ENCODE results near the gene RAB36.

Gene RAB36

DNA sequence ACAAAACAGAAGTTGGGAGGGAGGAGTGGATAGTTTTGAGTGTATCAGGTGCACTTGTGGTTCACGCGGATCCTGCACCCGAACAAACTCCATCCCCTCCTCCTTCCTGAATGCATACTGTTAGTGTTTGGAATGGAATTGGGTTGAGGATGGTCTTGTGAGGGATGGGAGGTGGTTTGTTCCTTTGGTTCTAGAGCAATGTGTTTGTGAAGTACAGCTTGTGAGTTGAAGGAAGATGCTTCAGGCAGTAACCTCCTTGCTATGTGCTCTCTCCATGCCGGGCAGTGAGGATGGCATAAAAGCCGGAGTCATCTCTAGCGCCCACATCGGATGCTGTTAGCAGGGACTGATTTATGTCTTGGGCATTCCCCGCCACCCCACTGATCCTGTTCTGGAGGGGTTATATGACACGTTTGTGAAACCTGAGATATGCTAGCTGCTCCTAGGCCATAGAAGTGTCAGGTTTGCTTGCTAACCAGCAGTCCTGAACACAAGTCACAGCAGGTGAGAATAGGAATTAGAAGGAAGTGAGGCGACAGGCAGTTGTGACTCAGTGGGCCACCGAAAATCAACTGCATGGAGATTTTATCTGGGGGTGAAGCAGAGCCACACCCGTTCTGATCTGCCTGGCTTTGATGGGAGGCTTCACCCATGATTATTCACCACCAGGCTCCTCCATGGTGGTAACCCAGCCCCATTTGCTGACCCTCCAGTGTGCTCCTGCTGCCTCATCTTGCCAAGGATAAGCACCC is 37.2 kb downstream of the RAB36 start:
- no peak for DNase-seq (ENCODE audit: low spot score)

DNA sequence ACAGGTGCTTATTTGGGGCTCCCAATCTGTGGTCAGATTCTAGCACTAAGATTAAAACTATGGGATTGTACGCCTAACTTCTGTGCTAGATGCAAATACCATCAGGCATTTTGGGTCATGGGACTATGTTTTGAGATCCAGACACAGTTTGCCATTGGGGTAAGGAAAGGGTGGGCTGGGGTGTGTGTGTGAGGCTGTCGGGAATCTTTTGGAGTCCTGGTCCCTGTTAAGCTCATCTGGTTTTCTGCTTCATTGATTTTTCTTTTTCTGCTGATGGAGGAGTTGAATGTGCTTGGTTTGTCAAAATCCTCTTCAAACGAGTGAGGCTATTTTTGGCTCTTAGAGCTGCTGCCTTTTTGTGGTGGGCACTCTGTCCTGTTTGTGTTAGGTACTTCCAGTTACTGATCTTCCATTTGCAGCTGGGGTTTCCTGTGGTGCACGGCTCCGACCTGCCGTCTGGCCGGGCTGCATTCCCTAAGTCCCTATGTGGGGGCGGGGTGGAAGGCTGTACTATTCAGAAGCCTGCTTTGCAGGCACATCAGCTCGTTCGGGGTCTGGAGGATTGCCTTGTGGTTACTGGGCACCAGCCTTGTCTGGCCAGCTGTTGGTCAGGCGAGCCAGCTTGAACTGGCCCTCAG is 37.9 kb downstream of the RAB36 start:
- DNase-seq (ENCODE audit: low spot score): no peak

DNA sequence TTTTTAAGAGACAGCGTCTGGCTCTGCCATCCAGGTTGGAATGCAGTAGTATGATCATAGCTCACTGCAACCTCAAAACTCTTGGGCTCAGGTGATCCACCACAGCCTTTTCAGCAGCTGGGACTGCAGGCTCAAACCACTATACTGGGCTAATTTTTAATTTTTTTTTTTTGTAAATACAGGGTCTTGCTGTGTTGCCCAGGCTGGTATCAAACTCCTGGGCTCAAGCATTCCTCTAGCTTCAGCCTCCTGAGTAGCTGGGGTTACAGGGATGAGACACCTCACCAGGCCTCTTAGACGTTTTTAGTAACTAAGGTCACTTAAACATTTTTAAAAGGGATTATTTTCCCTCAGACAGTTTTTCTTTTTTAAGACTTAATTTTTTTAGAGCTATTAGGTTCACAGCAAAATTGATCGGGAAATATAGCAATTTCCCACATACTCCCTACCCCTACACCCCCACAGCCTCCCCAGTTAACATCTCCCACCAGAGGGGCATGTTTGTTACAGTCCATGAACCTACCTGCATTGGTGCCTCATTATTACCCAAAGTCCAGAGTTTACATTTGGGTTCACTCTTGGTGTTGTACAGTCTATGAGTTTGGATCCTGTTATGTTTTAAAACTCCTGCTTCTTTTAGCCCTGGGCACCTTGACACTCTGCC is 39.0 kb downstream of the RAB36 start:
- no peak for DNase-seq (ENCODE audit: low spot score)

DNA sequence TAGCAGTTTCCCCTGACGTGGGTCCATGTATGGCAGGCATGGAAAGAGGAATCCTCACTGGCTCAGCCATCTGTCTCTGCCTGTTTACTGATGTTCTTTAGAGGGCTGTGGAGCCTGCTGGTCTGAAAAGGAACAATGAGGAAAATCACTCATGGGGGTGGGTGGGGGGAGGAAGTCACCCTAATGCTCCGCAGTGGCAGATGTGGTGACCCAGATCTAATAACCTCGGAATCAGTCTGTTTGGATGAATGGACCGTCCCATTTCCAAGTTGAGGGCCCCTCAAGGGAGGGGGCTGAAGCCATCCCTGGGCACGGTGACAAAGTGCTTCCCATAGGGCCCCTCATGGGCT is 39.5 kb downstream of the RAB36 start:
- no peak for DNase-seq (ENCODE audit: low spot score)

DNA sequence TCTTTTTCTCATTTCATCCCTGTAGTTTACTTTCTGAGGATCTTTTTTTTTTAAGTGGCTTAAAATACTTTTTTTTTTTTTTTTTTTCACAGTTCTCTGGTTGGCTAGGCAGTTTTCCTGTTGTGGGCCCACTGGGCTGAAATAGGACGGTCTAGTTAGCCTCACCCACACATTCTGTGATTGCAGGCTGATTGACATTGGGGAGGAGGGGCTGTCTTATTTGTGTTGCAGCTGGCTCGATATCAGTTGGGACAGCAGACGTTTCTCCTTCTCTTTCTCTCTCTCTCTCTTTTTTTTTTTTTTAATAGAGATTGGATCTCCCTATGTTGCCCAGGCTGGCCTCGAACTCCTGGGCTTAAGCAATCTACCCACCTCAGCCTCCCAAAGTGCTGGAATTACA is 41.9 kb downstream of the RAB36 start:
- no peak for DNase-seq (ENCODE audit: low spot score)

DNA sequence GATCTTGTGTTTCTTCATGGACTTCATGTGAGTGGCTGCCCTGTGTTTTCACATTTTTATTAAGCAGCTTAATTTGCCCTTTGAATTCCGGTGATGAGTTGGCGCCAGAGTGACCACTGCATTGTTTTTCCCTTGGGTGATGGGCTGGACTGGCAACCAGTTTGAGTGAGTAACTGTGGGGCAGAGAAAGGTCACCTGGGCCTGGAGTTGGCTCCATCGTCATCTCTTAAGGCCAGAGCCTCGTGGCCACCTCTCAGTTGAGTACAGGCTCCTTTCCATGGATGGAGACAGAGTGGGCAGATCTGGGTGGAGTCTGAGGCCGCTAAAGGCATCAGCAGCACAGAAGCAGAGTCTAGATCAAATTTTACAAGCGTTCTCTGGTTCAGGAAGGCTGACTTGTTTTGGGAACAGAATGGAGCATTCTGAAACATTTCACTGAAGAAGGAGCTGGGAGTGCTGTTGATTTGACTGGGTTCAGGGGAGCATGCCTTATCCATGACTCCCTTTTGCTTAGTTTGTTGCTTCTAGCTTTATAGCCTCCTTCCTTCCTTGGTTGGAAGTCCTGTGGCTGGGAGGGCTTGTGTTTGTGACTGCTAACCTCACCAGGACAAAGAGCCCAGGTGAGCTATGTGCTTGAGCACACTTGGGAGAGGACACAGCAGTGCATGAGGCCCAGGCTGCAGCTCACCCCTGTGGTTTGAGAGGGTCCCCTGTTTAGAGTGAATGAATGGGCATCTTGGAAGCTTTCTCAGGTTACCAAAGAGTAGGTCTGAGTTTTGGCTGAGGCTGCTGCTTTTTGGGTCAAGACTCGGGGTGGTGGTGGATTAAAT is 42.8 kb downstream of the RAB36 start:
- DNase-seq (ENCODE audit: low spot score): no peak

DNA sequence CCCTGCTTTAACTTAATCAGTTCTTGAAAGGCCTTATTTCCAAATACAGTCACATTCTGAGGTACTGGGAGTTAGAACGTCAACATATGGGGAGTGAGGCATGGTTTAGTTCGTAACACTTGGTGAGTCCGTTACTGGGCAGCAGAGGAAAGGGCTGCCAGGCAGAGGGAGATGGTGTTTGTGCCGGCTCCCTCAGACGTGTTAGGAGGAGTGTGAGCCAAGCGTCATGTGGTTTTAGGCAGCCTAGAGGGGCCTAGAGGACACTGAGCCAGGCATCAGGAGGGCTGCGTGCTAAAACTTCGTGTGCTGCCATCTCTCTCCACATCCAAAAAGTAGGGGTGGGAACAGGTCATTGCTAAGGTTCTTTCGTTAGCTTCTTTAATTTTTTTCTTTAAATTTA is 45.2 kb downstream of the RAB36 start:
- no peak for DNase-seq (ENCODE audit: low spot score)

DNA sequence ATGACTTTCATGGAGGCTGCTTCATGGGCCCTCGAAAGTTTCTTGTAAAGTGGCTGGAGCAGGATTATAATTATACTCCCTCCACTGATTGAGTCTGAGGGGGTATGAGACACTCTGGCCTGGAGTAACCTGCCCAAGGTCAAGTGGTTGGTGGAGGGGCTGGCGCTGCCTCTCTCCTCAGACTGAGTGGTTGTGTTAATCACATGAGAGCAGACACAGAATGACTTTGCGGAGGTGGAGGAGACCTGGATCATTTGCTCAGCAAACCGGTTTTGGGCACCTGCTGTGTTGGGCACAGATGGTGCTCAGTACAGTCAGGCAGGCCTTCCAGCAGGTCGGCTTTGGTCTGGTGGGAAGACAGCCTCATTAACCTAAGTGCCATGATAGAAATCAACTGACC is 46.9 kb downstream of the RAB36 start:
- no peak for DNase-seq (ENCODE audit: low spot score)

DNA sequence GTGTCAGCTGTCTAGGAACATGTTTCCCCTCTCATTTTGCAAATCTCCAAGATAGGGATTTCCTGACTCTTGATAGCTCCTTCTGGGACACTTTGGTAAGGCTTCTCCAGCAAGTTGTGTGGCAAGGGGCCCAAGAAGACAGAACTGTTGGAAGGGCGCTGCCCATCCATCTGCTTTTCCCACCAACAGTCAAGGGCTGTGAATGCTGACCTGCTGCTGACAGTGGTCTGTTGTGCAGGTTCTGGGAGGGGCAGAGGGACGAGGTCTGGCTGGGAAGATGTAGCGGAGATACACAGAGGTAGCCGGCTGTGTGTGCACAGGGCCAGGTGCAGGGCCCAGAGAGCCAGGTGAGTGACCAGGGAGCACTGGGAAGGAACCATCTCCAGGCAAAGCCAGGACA is 47.3 kb downstream of the RAB36 start:
- no peak for DNase-seq (ENCODE audit: low spot score)

DNA sequence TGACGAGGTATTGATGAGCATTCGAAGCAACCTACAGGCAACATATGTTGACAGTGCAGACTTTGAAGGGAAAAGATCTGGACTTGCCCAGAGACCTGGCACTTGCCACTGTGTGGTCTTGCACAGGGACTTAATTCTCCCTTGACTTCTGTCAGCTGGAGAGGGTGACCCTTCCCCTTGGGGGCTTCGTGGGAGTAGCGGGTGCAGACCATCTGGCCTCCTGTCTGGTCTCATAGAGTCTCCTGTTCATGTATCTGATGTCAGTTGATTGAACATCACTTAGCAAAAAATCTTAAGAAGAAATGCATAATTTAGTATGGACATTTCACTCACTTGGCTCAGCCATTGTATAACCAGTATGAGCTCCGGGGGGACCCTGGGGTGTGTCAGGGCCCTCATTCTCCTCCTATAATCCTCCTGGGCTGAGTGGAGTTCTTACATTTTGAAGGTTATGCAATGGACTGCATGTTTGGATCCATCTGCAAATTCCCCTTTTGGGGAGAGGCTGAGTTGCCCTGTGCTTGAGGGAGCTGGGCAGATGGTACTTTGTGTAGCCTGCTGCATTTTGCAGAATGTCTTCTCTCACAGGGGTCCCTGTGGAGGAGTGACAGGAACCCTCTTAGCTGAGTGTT is 48.0 kb downstream of the RAB36 start:
- DNase-seq (ENCODE audit: low spot score): no peak

DNA sequence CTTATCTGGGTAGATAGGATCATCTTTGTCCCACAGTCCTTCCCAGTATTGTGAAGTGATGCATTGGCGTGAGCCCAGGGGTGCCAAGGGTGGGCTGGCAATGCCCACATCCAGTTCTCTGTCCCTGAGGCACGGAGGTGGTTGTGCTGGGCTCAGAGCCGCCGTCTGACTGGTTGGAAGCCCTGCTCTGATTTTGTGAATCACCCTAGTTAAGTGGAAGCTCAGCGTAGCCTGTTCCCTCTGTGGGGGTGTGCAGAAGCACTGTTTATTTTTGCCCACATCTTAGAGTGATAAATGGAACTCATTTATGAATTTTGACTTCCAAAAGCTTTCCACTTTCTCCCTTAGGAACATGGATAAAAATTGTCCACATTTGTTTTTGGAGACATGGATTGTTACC is 48.6 kb downstream of the RAB36 start:
- DNase-seq (ENCODE audit: low spot score): no peak

DNA sequence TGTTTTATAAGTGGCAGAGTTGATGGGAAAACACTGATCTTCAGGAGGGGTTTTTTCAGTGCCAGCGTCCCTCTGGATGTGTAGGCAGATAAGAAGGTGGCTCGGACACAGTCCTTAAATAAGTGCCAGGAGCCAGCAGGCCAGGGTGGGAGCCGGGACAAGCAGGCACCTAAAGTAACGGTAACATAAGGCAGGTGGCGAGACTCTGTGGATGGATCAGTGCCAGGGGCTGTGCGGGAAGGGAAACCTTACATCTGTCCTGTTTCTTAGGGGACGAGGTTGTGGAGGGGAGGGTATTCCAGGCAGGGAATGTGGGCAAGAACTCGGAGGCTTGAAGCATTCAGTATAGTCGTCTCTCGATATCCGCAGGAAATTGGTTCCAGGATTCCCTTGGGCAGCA is 50.9 kb downstream of the RAB36 start:
- DNase-seq (ENCODE audit: low spot score): no peak

DNA sequence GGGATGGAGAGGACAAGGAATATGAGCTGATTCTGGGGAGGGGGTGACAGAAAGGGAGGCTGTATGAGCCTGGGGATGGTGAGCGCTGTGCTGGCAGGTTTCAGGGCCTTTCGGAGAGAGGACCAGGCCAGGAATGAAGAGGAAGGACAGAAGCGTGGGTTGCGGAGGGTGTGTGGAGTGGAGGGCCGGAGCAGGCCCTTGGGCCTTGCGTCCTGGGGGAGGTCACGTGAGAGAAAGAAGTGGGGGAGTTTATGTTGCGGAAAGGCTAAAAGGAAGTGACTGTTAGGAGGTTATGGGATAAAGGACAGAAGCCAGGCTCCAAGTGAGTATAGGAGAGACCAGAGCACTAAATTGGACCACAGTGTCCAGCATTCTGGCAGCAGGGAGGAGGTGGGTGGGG is 52.6 kb downstream of the RAB36 start:
- DNase-seq (ENCODE audit: low spot score): no peak

DNA sequence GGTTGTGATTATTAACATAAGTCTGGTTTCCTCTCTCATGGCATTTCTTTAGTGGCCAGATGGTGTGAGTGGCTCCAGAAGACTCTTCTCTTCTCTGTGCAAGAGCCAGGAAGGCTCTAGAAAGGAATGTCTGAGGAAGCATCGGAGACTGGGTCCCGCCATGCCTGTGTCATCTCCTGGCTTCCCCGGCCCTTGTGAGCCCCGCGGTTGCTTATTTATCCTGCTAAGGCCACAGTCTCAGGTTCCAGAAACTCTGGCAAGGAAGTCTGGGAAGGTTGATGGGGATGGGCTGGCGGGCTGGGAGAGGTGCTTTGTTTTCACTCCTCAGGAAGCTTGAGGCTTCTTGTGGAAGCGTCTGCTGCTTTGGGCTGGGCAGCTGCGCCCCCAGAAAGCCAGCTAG is 53.9 kb downstream of the RAB36 start:
- no peak for DNase-seq (ENCODE audit: low spot score)

DNA sequence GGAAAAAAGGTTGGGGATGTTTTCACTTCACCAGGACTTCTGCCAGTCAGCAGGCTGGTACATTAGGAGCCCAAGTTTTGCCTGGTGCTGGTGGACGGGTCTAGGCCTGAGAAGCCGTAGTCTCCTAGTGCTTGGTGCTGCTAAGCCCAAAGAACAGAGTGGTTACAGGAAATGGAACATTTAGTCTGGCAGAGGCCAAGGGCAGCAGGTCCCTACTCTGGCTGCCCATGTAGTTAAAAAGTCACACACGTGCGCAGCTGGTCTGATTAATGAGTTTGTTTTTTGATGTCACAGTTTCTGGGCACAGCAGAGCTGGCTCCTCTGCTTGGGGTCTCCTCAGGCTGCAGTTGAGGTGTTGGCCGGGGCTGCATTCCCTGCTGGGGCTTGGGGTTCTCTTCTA is 55.6 kb downstream of the RAB36 start:
- DNase-seq (ENCODE audit: low spot score): no peak

DNA sequence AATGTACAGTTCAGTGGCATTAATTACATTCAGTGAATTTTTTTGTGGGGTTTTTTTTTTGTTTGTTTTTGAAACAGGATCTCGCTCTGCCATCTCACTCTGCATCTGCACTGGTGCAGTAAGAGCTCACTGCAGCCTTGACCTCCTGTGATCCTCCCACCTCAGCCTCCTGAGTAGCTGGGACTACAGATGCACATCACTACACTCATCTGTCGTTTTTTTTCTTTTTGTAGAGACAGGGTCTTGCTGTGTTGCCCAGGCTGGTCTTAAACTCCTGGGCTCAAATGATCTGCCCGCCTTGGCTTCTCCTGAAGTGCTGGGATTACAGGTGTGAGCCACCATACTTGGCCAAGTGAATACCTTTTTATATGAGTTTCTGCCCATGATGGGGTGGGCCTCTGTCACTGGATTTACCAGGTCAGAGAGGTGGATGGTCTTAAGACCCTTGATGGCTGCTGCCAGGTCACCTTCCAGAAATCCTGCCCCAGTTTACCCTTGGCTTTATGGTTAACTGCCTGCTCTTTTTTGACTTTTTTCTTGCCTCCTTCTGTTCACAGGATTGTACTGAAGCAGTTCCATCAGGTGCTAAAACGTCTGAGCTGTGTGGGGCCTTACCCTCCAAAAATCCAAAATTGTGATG is 57.7 kb downstream of the RAB36 start:
- DNase-seq (ENCODE audit: low spot score): no peak

DNA sequence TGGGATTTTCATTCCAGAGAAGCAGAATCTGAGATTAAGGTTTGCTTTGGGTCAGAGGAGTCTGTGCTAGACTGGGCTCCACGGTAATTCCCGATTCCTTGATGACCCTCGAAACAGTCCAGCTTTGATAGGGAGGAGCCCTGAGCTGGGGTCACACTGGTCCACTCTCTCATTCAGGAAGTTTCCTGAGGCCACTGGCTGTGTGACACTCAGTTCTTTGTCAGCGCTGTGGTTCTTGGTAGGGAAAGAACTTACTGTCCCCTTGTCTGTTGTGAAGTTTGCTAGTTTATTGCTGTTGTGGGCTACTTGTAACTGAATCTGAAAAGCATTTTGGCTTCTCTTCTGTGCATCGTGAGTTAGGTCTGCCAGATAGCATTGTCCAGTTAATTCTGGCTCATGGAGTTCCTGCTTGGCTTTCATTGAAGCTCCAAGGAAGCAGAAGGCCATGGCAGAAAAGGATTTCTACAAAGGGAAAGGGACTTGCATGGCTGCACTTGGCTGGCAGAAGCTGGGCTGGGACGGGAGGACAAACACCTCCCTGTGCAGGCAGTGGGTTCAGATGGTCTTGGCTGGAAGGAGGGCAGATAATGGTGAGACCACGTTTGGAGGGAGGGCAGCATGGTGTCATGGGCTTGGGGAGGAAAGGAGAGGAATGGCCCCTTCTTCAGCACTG is 58.3 kb downstream of the RAB36 start:
- no peak for DNase-seq (ENCODE audit: low spot score)

DNA sequence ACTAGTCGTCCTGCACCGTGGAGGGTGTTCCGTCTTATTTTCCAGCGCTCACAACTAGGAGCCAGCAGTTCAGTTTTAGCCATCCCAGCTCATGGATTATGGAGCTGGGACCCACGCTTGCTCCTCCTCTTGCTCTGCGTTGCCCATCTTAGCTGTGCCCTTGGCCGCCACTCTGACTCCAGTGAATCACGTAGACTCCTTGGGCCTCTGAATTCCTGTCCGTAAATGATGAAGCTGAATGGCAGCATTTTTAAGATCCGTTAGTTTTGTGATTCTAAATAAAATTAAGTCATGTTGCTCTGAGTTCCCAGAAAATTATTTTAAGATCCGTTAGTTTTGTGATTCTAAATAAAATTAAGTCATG is 58.8 kb downstream of the RAB36 start:
- DNase-seq (ENCODE audit: low spot score): no peak

DNA sequence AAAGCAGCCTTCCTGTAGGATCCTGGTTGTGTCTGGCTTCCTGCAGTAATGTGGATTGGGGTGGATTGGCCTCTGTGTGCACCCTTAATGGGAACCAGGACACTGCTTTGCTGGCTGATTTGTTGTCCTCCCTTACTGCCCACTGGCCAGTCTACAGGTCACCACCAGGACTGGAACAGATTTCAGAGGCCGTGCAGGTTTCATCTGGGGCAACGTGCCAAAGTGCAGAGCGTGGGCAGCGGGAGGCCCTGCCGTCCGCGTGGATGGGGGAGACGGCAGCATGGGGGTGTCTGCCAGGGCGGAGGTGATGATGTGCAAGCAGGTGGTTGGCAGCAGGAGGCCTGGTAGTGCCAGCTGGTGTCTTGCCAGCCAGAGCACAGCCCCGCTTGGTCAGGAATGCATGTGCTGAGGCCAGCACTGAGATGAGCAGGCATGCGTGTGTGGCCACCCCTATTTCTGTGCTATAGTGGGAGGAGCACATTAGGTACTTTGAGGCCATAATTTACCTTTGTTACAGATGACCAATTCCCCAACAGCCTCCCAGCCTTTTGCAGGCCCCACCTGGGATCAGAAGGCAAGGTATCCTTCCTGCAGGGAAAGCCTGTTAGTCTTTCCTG is 59.4 kb downstream of the RAB36 start:
- no peak for DNase-seq (ENCODE audit: low spot score)

DNA sequence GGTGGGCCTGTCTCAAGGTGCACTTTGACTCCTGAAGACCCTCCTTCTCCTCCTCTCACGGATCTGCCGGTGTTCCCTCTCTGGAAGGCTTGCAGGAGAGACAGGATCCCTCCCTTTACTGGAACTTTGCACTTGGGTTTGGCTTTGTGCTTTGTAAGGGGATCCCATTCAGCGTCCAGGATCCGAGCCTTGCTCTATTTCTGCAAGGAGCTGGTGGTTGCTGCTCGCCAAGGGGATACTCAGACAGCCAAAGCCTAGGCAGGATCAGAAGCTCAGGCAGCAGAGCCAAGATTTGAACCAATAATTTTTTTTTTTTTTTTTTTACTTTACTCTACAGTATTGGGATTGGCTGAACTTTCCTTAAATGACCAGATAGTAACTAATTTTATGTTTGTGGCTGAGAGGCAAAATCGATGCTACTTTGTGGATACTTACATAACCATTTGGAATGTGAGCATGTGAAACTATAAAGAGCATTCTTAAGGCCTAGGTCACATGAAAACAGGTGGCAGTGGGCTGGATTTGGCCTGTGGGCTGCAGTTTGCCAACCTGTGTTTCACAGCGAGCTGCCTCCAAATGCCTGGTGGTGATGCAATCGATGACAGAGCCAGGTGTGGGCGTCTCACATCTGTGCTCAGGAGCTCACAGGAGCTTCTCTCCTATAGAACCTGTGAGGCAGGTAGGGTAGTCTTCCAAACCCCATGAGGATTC is 60.2 kb downstream of the RAB36 start:
- no peak for DNase-seq (ENCODE audit: low spot score)

Data from hematopoietic multipotent progenitor cell treated with erythropoietin and hydrocortisone succinate and interleukin-3 and kit ligand, for 17 days (in vitro differentiated cells).